ENCODE data around the gene SLC13A4. TPM values are rescaled to one million over a fixed set of nuclear protein-coding genes. Genes with fewer than 3 reads are reported as not detected.

SLC13A4 gene
- total RNA-seq, 1 experiment from 2014 or later: not detected

DNA sequence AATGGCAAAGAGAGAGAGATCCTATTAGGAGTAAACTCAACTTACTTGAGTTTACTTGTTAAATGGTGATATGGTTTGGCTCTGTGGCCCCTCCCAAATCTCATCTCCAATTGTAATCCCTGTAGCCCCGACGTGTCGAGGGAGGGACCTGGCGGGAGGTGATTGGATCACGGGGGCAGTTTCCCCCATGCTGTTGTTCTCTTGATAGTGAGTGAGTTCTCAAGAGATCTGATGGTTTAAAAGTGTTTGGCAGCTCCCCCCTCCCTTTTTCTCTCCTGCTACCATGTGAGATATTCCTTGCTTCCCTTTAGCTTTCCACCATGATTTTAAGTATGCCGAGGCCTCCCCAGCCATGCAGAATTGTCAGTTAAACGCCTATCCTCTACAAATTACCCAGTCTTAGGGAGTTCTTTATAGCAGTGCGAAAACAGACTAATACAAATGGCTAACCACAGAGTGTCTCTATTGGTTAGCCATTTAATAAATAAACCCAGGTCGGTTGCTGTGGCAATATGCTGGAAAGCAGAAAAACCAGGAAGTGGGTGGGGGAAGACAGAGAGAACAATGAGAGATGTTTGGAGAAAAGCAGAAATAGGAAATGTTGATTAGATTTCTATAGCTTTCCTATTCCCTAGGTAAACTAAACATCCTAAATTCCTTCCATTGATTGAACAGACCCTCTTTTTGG, 68.7 kb downstream of the SLC13A4 start:
- intact Hi-C loops (cut with micrococcal nuclease; ENCODE audit: unreplicated experiment) (no loop called here), in situ Hi-C loops (cut with HindIII; ENCODE audit: low pct_unique_long_range_greater_than_20kb, low sequenced_read_pairs) (no loop called here)
- no peak for TF ChIP-seq POLR2AphosphoS5 (IDR thresholded peaks at IDR 0.05; ENCODE audit: low read depth, low read length)
- TF ChIP-seq, protein P1, sequence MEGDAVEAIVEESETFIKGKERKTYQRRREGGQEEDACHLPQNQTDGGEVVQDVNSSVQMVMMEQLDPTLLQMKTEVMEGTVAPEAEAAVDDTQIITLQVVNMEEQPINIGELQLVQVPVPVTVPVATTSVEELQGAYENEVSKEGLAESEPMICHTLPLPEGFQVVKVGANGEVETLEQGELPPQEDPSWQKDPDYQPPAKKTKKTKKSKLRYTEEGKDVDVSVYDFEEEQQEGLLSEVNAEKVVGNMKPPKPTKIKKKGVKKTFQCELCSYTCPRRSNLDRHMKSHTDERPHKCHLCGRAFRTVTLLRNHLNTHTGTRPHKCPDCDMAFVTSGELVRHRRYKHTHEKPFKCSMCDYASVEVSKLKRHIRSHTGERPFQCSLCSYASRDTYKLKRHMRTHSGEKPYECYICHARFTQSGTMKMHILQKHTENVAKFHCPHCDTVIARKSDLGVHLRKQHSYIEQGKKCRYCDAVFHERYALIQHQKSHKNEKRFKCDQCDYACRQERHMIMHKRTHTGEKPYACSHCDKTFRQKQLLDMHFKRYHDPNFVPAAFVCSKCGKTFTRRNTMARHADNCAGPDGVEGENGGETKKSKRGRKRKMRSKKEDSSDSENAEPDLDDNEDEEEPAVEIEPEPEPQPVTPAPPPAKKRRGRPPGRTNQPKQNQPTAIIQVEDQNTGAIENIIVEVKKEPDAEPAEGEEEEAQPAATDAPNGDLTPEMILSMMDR (IDR thresholded peaks at IDR 0.05): no peak
- Histone ChIP-seq H3K27me3 (ENCODE audit: control insufficient read depth, insufficient read depth, low read length) (no peaks in the 10 kb centered on the region), H3K4me3 (ENCODE audit: low read depth in 2 of 2, low read length in 2 of 2) (no peak overlapping the region), H3K9me3 (ENCODE audit: control insufficient read depth, insufficient read depth, low read depth, low read length) (no peaks in the 10 kb centered on the region), H3K27ac (ENCODE audit: low read length) (no peak overlapping the region), H3K36me3 (ENCODE audit: control insufficient read depth, insufficient read depth, low read length) (peaks cover 2% of the 10 kb centered on the region; the same call in 1 of the 2 replicates), H3K4me1 (ENCODE audit: control insufficient read depth, insufficient read depth, low read length) (peaks cover 5% of the 10 kb centered on the region; the same call in 1 of the 2 replicates)
- ATAC-seq (no peak), DNase-seq (ENCODE audit: low read depth, low spot score) (no peak)
- BruUV-seq (replicated peaks): no TSS peak
- POLR2A ChIA-PET: no interaction called here
- CTCF ChIA-PET: interaction anchor here (0.5 kb wide), 1 partner anchor 146 kb away, joined by 4 read pairs; no protein-coding TSS in a partner anchor

DNA sequence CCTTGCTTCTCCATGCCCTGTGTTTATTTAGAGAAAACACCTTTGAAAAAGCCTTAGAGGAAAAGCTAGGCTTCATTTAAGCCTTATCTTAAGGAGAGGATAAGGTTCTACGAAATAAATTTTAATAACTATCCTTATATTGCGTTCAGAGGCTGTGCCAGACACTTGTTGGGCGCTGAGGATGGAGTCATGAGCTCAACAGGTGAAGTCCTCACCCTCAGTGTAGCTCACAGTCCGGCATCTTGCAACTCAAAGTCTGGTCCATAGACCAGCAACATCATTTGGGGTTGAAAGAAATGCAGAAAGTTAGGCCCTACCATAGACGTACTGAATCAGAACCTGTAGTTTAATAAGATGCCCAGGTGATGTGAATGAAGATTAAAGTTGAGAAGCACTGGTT, 69.4 kb downstream of the SLC13A4 start:
- POLR2A ChIA-PET: interaction anchor here (0.6 kb wide), 1 partner anchor 25 kb away, joined by 10 read pairs; no protein-coding TSS in a partner anchor
- Histone ChIP-seq H3K4me3 (ENCODE audit: low read depth in 2 of 2, low read length in 2 of 2) (no peak overlapping the region), H3K27ac (ENCODE audit: low read length) (no peak overlapping the region), H3K4me1 (ENCODE audit: control insufficient read depth, insufficient read depth, low read length) (peaks cover 5% of the 10 kb centered on the region; the same call in 1 of the 2 replicates), H3K9me3 (ENCODE audit: control insufficient read depth, insufficient read depth, low read depth, low read length) (no peaks in the 10 kb centered on the region), H3K27me3 (ENCODE audit: control insufficient read depth, insufficient read depth, low read length) (no peaks in the 10 kb centered on the region), H3K36me3 (ENCODE audit: control insufficient read depth, insufficient read depth, low read length) (peaks cover 2% of the 10 kb centered on the region; the same call in 1 of the 2 replicates)
- in situ Hi-C loops (cut with HindIII; ENCODE audit: low pct_unique_long_range_greater_than_20kb, low sequenced_read_pairs) (no loop called here), intact Hi-C loops (cut with micrococcal nuclease; ENCODE audit: unreplicated experiment) (no loop called here)
- no peak for ATAC-seq
- CTCF ChIA-PET: no interaction called here
- TF ChIP-seq, protein P1 (IDR thresholded peaks at IDR 0.05): no peak
- TF ChIP-seq, protein P2, sequence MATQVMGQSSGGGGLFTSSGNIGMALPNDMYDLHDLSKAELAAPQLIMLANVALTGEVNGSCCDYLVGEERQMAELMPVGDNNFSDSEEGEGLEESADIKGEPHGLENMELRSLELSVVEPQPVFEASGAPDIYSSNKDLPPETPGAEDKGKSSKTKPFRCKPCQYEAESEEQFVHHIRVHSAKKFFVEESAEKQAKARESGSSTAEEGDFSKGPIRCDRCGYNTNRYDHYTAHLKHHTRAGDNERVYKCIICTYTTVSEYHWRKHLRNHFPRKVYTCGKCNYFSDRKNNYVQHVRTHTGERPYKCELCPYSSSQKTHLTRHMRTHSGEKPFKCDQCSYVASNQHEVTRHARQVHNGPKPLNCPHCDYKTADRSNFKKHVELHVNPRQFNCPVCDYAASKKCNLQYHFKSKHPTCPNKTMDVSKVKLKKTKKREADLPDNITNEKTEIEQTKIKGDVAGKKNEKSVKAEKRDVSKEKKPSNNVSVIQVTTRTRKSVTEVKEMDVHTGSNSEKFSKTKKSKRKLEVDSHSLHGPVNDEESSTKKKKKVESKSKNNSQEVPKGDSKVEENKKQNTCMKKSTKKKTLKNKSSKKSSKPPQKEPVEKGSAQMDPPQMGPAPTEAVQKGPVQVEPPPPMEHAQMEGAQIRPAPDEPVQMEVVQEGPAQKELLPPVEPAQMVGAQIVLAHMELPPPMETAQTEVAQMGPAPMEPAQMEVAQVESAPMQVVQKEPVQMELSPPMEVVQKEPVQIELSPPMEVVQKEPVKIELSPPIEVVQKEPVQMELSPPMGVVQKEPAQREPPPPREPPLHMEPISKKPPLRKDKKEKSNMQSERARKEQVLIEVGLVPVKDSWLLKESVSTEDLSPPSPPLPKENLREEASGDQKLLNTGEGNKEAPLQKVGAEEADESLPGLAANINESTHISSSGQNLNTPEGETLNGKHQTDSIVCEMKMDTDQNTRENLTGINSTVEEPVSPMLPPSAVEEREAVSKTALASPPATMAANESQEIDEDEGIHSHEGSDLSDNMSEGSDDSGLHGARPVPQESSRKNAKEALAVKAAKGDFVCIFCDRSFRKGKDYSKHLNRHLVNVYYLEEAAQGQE (IDR thresholded peaks at IDR 0.05; ENCODE audit: insufficient read depth in 1 of 2, low read depth in 2 of 2, low read length in 1 of 2): no peak
- TF ChIP-seq TCF7L2 (IDR thresholded peaks at IDR 0.05; ENCODE audit: low read depth, low read length) (no peak), SIN3A (IDR thresholded peaks at IDR 0.05; ENCODE audit: borderline replicate concordance, insufficient read depth, low read depth, low read length) (no peak), POLR2AphosphoS5 (IDR thresholded peaks at IDR 0.05; ENCODE audit: low read depth, low read length) (no peak)
- no TSS peak for BruUV-seq (replicated peaks)
- DNase-seq (ENCODE audit: low read depth, low spot score): no peak
